HG03039 (cell line): ENCODE measurements around the gene GALNT18.

Experiments used
- ATAC-seq: cut with Tn5 transposase; IDR thresholded peaks from one replicate; pipeline ENCODE4 v1.9.1; 2021; ENCODE audit warnings: mild to moderate bottlenecking, moderate library complexity; ENCODE audit not compliant: unreplicated experiment

Gene GALNT18

DNA sequence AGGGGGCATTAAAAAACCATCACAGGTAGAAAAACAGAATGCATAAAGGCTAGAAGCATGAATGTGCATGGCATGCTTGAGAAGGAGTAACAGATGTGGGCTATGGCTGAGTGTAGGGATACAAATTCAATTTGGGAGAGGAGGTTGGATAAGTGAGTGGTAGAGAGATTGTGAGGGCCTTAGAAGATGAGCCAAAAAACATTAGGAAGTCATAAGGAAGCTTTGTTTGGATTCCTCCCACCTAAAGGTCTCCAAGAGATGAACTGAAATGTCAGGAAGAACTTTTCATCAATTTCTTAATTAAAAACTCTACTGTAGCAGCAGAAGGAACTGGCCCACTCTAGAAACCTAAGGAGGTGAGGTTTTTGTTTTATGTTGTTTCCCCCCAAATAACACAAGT is 227.6 kb downstream of the GALNT18 start:
- no peak for ATAC-seq

GRCh38 chr11:11391796-11392463 is 229.9 kb downstream of the GALNT18 start:
- ATAC-seq, result no peak

- no peak for ATAC-seq
Measured at GRCh38 chr11:11391169-11391568, 230.6 kb downstream of the GALNT18 start.

GRCh38 chr11:11390068-11390771 is 231.6 kb downstream of the GALNT18 start:
- no peak for ATAC-seq

GRCh38 chr11:11389238-11389637 is 232.6 kb downstream of the GALNT18 start:
- no peak for ATAC-seq

GRCh38 chr11:11387622-11388305 is 234.0 kb downstream of the GALNT18 start:
- ATAC-seq, result no peak

GRCh38 chr11:11387207-11387606 is 234.6 kb downstream of the GALNT18 start:
- ATAC-seq, result no peak

GRCh38 chr11:11384829-11385228 is 237.0 kb downstream of the GALNT18 start:
- no peak for ATAC-seq

- ATAC-seq, result no peak
Measured at GRCh38 chr11:11383995-11384394, 237.8 kb downstream of the GALNT18 start.

DNA sequence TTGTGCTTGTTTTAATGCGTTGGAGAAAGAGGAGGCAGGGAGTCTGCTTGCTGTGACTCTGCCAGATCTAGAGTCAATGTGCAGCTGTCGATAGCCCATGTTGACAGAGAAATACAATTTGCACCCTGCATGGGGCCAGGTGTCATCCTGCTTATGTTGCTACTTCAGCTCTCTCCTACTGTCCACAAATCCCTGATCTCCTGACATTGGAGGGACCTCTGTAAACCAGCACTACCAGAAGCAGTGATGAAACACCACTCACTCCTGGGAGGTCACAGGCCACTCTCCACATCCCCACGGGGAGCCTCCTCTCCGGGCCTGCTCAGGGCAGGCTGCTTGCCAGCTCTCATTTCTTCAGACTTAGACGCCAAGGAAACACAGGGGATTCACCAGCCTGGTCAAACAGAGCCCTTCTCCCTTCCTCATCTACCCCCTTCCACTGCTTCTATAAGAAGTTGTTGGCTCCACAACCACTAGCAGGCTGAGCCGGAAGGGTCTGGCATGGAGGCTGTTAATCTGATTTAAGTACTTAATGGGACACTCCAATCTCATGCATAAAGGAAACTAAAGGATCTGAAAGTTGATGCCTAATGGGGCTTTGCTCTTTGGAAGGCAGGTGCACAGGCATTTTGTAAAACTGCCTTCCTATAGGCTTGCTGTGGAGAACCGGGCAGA is 238.8 kb downstream of the GALNT18 start:
- ATAC-seq, result no peak

DNA sequence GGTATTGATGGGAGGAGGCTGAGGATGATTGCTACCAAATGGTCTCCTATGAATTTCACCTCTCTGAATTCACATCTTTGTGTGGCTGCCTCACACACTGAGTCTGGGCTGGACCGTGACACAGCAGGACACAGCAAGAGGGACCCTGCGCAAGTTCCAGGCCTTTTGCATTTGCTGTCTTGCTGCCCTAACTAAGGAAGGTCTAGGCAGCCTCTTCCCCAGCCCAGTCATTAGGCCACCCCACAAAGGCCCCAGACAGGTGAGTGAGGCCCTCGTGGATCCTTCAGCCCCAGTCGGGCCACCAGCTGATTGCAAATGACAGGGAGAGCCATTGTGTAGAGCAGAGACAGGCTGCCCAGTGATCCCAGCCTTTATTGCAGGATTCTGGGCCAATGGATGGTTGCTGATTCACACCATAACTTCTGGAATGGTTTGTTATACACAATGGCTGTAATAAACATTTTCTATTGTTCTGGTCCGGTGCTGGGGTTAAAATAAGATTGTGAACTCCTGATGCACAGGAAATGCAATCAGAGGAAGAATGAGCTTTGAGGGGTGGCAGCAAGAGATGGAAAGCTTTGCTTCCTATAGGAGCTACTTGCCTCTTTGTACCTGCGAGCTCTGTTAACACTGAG is 240.2 kb downstream of the GALNT18 start:
- no peak for ATAC-seq

DNA sequence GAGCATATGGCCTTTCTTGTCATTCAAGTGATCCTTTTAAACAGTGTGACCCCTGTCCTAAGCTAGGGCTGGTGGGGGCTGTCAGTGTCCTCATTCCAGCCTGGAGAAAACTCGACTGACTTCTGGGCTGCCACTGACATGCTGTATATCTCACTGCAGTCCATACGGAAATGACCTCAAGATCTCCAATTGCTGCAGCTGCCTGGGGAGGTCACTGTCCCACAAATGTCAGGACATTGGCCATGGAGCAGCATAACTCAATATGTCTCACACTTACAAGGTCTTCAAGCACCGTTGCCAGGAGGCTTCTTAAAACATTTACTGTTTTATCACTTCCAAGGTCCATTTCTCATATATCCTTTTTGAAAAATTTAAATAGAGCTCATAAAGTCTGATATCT is 240.9 kb downstream of the GALNT18 start:
- no peak for ATAC-seq

DNA sequence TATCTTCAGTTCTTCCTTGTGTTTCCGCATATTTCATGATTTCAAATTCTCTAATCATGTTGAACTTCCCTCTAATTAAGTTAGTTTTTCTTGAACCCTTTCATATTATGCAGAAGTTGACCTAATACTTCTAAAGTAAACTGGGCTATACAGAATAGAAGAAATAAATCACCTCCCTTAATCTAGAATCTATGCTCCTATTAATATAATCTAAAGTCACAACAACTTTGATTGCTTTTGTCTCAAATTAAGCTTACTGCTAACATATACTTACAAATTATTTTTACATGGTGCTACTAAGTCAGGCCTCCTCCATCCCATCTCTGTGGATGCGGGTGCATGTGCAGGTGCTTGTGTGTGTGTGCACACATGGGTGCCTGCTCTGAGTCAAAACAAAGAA is 241.5 kb downstream of the GALNT18 start:
- ATAC-seq, result no peak

DNA sequence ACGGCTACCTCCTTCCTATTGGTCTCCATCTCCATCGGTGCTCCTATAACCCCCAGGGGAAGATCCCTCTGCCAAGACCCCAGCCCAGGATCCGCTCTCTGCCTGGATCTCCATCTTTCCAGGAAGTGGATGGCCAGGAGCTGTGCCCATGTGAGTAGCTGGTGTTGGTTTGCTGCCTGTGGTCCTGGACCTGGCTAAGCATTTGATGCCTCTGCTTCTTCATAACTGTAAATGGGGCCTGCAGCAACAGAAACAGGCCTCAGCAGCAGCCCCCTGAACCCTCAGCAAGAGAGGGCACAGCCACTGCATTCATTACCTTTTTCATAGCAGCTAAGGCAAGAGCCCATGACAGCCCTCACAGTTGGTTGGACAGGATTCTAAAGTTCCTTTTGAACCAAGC is 242.1 kb downstream of the GALNT18 start:
- ATAC-seq, result no peak

DNA sequence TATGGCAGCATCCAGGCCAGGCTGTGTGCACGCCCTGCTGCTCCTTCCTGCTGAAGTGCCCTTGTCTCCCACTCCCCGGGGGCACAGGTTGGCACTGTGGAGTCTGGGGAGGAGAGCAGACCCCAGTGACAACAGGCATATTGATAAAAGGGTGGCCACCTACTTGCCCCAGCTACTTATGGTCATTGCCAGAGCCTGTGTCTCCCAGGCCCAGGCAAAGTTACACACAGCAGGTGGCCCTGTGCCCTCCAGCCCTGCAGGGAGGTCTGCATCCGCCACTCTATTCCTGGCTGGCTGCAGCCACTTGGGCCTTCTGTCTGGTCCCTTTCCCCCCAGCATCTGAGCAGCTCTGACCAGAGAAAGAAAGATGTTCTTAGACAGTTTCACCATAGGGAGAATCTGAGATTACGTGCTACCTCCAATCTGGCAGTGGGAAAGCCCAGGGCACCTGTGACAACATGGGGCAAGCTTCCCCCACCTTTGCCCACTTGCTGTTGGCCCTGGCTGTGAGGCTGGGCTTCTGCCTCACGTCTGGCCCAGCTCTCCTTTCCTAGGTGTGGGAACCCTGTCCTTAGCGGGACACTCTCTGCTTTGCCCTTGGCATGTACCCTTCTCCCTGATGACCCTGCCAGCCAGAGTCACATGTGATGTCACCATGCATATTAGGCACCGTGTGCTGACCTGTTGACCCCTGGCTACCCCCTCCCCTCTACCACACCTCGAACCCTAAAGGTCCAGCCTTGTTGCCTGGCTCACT is 243.4 kb downstream of the GALNT18 start:
- no peak for ATAC-seq

DNA sequence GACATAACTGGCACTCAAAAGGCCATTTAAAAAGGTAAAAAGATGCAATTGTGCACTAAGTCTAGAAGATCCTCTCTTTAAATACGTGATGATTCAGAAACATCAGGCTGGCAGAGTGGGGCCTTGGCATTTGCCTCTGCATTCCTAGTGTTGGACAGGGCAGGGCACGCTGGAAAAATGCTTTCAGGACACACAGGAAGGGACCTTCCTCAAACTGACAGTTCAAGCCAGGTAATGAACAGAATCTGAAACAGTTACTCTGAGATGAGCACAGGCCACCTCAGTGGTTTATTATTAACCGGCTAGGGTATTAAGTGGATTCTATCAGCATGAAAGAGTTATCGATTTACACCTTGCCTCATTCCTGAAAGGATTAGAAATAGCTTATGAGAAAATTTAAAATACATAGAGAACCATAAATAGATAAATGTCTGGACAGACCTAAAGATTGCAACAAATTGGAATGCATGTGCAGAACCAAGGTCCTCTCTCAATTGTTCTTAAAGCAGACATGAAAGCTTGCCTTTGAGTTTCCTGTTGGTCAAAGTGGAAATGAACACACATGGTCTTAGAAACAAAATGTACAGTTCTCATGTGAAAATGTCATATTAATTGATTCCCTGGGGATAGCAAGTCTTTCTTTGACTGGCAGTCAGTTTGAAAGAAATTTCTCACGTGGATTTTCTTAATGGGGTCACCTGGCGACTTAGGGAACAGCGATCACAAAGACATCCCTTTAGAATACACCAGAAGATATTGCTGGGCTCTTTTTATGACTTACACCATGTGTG is 247.3 kb downstream of the GALNT18 start:
- ATAC-seq, result no peak

GRCh38 chr11:11373934-11374333 is 247.9 kb downstream of the GALNT18 start:
- no peak for ATAC-seq

GRCh38 chr11:11372461-11372860 is 249.3 kb downstream of the GALNT18 start:
- no peak for ATAC-seq

- no peak for ATAC-seq
Measured at GRCh38 chr11:11370962-11371303, 250.9 kb downstream of the GALNT18 start.
